A549 (cell line): ENCODE results near the gene SLCO1C1.
"Not testable (repeated sequence)": the region's sequence is repeated elsewhere in the genome, so short reads cannot be mapped to it uniquely, and the experiment has no call there.

Source experiments
- ATOH8 ChIP-seq: fragments of 250-450 bp; sonication (Bioruptor Pico); IDR thresholded peaks from 2 replicates; pipeline ENCODE4 v1.5.0; 2020; ENCODE audit warnings: low read depth, mild to moderate bottlenecking, moderate library complexity
- CTCF ChIP-seq: fragments of >200 bp; sonication (Bioruptor Twin); formaldehyde crosslinking; IDR thresholded peaks from 3 replicates; pipeline ENCODE4 v1.5.1; 2016
- EP300 ChIP-seq, 2 experiments: fragments of >200 bp; sonication (Bioruptor Twin); formaldehyde crosslinking; IDR thresholded peaks; 2 replicates in 1 of 2; 3 replicates in 1 of 2; pipeline ENCODE4 v1.6.1; 2016 to 2017
- FOSL2 ChIP-seq, 2 experiments: fragments of 450-650 bp in 1 of 2; fragments of >200 bp in 1 of 2; sonication (Bioruptor Twin) in 1 of 2; formaldehyde crosslinking; IDR thresholded peaks; 2 replicates each; pipeline versions ENCODE4 v1.5.0 to v1.6.1; 2016 to 2020; ENCODE audit warnings: mild to moderate bottlenecking in 1 of 2, moderate library complexity in 1 of 2
- HES2 ChIP-seq: fragments of >200 bp; sonication (Bioruptor Twin); formaldehyde crosslinking; IDR thresholded peaks from 2 replicates; pipeline ENCODE4 v1.6.1; 2016
- JUNB ChIP-seq: fragments of >200 bp; sonication (Bioruptor Twin); formaldehyde crosslinking; IDR thresholded peaks from 2 replicates; pipeline ENCODE4 v1.6.1; 2016
- KDM5A ChIP-seq: fragments of 200-600 bp; sonication (generic); IDR thresholded peaks from 2 replicates; pipeline ENCODE4 v1.6.1; 2016; ENCODE audit warnings: antibody characterized with exemption, mild to moderate bottlenecking
- MAFK ChIP-seq: fragments of 450-650 bp; IDR thresholded peaks from 2 replicates; pipeline ENCODE4 v1.6.1; 2014; ENCODE audit not compliant: partially characterized antibody
- POLR2AphosphoS2 ChIP-seq: conservative IDR thresholded peaks from 2 replicates; pipeline ENCODE4 v1.6.1; 2012; ENCODE audit warnings: low read length, improper control_type of control experiment, inconsistent platforms
- USF2 ChIP-seq: fragments of 450-650 bp; IDR thresholded peaks from 2 replicates; pipeline ENCODE4 v1.6.1; 2014; ENCODE audit warnings: antibody characterized with exemption
- ZC3H11A ChIP-seq: fragments of 450-650 bp; IDR thresholded peaks from 2 replicates; pipeline ENCODE4 v1.6.1; 2014; ENCODE audit warnings: antibody characterized with exemption, mild to moderate bottlenecking

GRCh38 chr12:20779971-20780370 lies 84.8 kb downstream of the SLCO1C1 start:
- TF ChIP-seq CTCF; HES2; EP300 (IDR thresholded peaks at IDR 0.05); POLR2AphosphoS2; USF2; MAFK; FOSL2 (IDR thresholded peaks at IDR 0.05); FOSL2 (CRISPR knock-in tag; IDR thresholded peaks at IDR 0.05); KDM5A; ZC3H11A; JUNB; ATOH8 (CRISPR knock-in tag): not testable (repeated sequence)
